GM19043 (cell line): Measurements from ENCODE around the gene LEKR1.
"Not testable (repeated sequence)": the region's sequence is repeated elsewhere in the genome, so short reads cannot be mapped to it uniquely, and the experiment has no call there.

Experiments used
- ATAC-seq: cut with Tn5 transposase; IDR thresholded peaks from one replicate; pipeline ENCODE4 v1.9.1; 2021; ENCODE audit warnings: low read depth; ENCODE audit not compliant: unreplicated experiment

The LEKR1 gene

GRCh38 chr3:156966349-156966748 lies 140.2 kb downstream of the LEKR1 start:
- not testable (repeated sequence) for ATAC-seq

- no peak for ATAC-seq
Measured at GRCh38 chr3:156973954-156974353, 147.8 kb downstream of the LEKR1 start.

GRCh38 chr3:156974931-156975330 lies 148.8 kb downstream of the LEKR1 start:
- no peak for ATAC-seq

GRCh38 chr3:156975721-156976120 lies 149.6 kb downstream of the LEKR1 start:
- no peak for ATAC-seq

GRCh38 chr3:156976933-156977332 lies 150.8 kb downstream of the LEKR1 start:
- ATAC-seq = no peak

GRCh38 chr3:156978481-156978961 lies 152.4 kb downstream of the LEKR1 start:
- ATAC-seq = peak; percentile 92

- ATAC-seq = no peak
Measured at GRCh38 chr3:156981005-156981404, 154.9 kb downstream of the LEKR1 start.

- no peak for ATAC-seq
Measured at GRCh38 chr3:156983559-156983958, 157.4 kb downstream of the LEKR1 start.

- ATAC-seq = no peak
Measured at GRCh38 chr3:156985711-156986110, 159.6 kb downstream of the LEKR1 start.

- no peak for ATAC-seq
Measured at GRCh38 chr3:156987946-156988345, 161.8 kb downstream of the LEKR1 start.

GRCh38 chr3:156997351-156997750 lies 171.2 kb downstream of the LEKR1 start:
- no peak for ATAC-seq

GRCh38 chr3:157001221-157001957 lies 175.2 kb downstream of the LEKR1 start:
- no peak for ATAC-seq

GRCh38 chr3:157021679-157022078 lies 195.5 kb downstream of the LEKR1 start:
- ATAC-seq = no peak

- no peak for ATAC-seq
Measured at GRCh38 chr3:157023226-157023625, 197.1 kb downstream of the LEKR1 start.

GRCh38 chr3:157026091-157026490 lies 199.9 kb downstream of the LEKR1 start:
- ATAC-seq = no peak

GRCh38 chr3:157027861-157028745 lies 201.9 kb downstream of the LEKR1 start:
- ATAC-seq = no peak

- ATAC-seq = no peak
Measured at GRCh38 chr3:157029365-157029790, 203.2 kb downstream of the LEKR1 start.

- ATAC-seq = no peak
Measured at GRCh38 chr3:157030712-157031111, 204.6 kb downstream of the LEKR1 start.

GRCh38 chr3:157033001-157033400 lies 206.8 kb downstream of the LEKR1 start:
- no peak for ATAC-seq

- no peak for ATAC-seq
Measured at GRCh38 chr3:157040456-157040855, 214.3 kb downstream of the LEKR1 start.

- no peak for ATAC-seq
Measured at GRCh38 chr3:157042226-157042625, 216.1 kb downstream of the LEKR1 start.
